D341Med (cell line): ENCODE data around the gene RHEBL1.

ENCODE experiments used
- DNase-seq: peaks from one replicate; pipeline ENCODE4 v3.0.0; 2012; ENCODE audit warnings: low spot score

RHEBL1 gene

GRCh38 chr12:49054524-49054923, 15.3 kb downstream of the RHEBL1 start:
- DNase-seq, result no peak

GRCh38 chr12:49054096-49054495, 15.7 kb downstream of the RHEBL1 start:
- DNase-seq, result no peak

GRCh38 chr12:49052451-49053208, 17.1 kb downstream of the RHEBL1 start:
- DNase-seq, result no peak

- DNase-seq, result no peak
Observed at GRCh38 chr12:49051777-49052438, 17.9 kb downstream of the RHEBL1 start.

GRCh38 chr12:49051373-49051764, 18.4 kb downstream of the RHEBL1 start:
- DNase-seq, result no peak

GRCh38 chr12:49050507-49051372, 19.0 kb downstream of the RHEBL1 start:
- no peak for DNase-seq

- DNase-seq, result no peak
Observed at GRCh38 chr12:49049566-49050224, 20.1 kb downstream of the RHEBL1 start.

GRCh38 chr12:49048953-49049352, 20.8 kb downstream of the RHEBL1 start:
- no peak for DNase-seq

- no peak for DNase-seq
Observed at GRCh38 chr12:49046129-49046895, 23.5 kb downstream of the RHEBL1 start.

- DNase-seq, result no peak
Observed at GRCh38 chr12:49044660-49045059, 25.1 kb downstream of the RHEBL1 start.

- DNase-seq, result peak; percentile 86
Observed at GRCh38 chr12:49043856-49044258, 25.9 kb downstream of the RHEBL1 start.

- DNase-seq, result no peak
Observed at GRCh38 chr12:49043241-49043640, 26.5 kb downstream of the RHEBL1 start.

GRCh38 chr12:49041881-49042484, 27.8 kb downstream of the RHEBL1 start:
- no peak for DNase-seq

GRCh38 chr12:49041036-49041880, 28.5 kb downstream of the RHEBL1 start:
- no peak for DNase-seq

- no peak for DNase-seq
Observed at GRCh38 chr12:49040364-49040855, 29.4 kb downstream of the RHEBL1 start.

GRCh38 chr12:49039421-49040363, 30.1 kb downstream of the RHEBL1 start:
- DNase-seq, result no peak

- no peak for DNase-seq
Observed at GRCh38 chr12:49038291-49038955, 31.4 kb downstream of the RHEBL1 start.

- no peak for DNase-seq
Observed at GRCh38 chr12:49037947-49038237, 31.9 kb downstream of the RHEBL1 start.
